Measurements from ENCODE around the gene IZUMO2. TPM values are rescaled to one million over a fixed set of nuclear protein-coding genes. Genes with fewer than 3 reads are reported as not detected.

IZUMO2 gene
- total RNA-seq, 1 experiment from 2014 or later, result not detected

GRCh38 chr19:50196322-50196932 lies 33.3 kb upstream of the IZUMO2 start:
- H4K20me1 ChIP-seq (ENCODE audit: insufficient read depth), result no peaks in the 10 kb centered on the region
- POLR2A ChIA-PET, result no interaction called here
- H3K4me3 ChIP-seq (replicated peaks in 1 of 2; ENCODE audit: low read depth in 1 of 2, low read length in 2 of 2), result no peak overlapping the region
- RAD21 ChIA-PET (ENCODE audit: low non-redundant PET in 1 of 2, low total read pairs in 2 of 2, uncharacterized antibody in 2 of 2, unreplicated experiment in 2 of 2), result no interaction called here
- BruUV-seq (replicated peaks), result no TSS peak
- H3K36me3 ChIP-seq (ENCODE audit: control insufficient read depth in 1 of 2, insufficient read depth in 2 of 2, low read length in 2 of 2), result no peaks in the 10 kb centered on the region
- H2AFZ ChIP-seq (ENCODE audit: low read depth, low read length, poor library complexity, severe bottlenecking), result no peak overlapping the region
- H3K4me1 ChIP-seq (ENCODE audit: control insufficient read depth in 1 of 2, insufficient read depth in 2 of 2, low read length in 2 of 2), result peaks cover 4% of the 10 kb centered on the region in 2 experiments; a peak in 1 of 4 replicates
- intact Hi-C loops (cut with micrococcal nuclease), result no loop called here
- H3K9me3 ChIP-seq (ENCODE audit: control insufficient read depth in 1 of 2, insufficient read depth in 1 of 2, low read depth in 1 of 2, low read length in 2 of 2), result no peaks in the 10 kb centered on the region
- peaks cover 14% of the 10 kb centered on the region; the same call in 1 of the 2 replicates for H3K27me3 ChIP-seq (ENCODE audit: insufficient read depth, low read length)
- H3K27ac ChIP-seq (ENCODE audit: low read depth, low read length), result no peak overlapping the region
- ATAC-seq, result no peak
- H3K9me2 ChIP-seq (ENCODE audit: insufficient read depth), result no peaks in the 10 kb centered on the region
- CTCF ChIA-PET, result no interaction called here
- H3K4me2 ChIP-seq (ENCODE audit: low read length), result no peak overlapping the region
- TF ChIP-seq RAD21 (IDR thresholded peaks at IDR 0.05; ENCODE audit: low read depth) (no peak), ZFX (IDR thresholded peaks at IDR 0.05) (no peak), EZH2phosphoT487 (IDR thresholded peaks at IDR 0.05; ENCODE audit: borderline replicate concordance) (no peak), POLR2A (IDR thresholded peaks at IDR 0.05; ENCODE audit: borderline replicate concordance, extremely low read depth, insufficient read depth, insufficient read length) (no peak), YY1 (IDR thresholded peaks at IDR 0.05; ENCODE audit: extremely low read depth, insufficient replicate concordance, low read depth, low read length) (no peak), SRF (IDR thresholded peaks at IDR 0.05; ENCODE audit: low read depth) (no peak), TCF7L2 (IDR thresholded peaks at IDR 0.05; ENCODE audit: borderline replicate concordance, extremely low read depth, insufficient read depth, insufficient read length) (no peak), CEBPB (IDR thresholded peaks at IDR 0.05; ENCODE audit: low read depth) (no peak), ZNF274 (IDR thresholded peaks at IDR 0.05; ENCODE audit: low read depth, low read length) (no peak), SP1 (IDR thresholded peaks at IDR 0.05; ENCODE audit: low read depth) (no peak), EZH2 (IDR thresholded peaks at IDR 0.05) (no peak), FOSL1 (IDR thresholded peaks at IDR 0.05; ENCODE audit: low read depth) (no peak)
- TF ChIP-seq, protein P1, sequence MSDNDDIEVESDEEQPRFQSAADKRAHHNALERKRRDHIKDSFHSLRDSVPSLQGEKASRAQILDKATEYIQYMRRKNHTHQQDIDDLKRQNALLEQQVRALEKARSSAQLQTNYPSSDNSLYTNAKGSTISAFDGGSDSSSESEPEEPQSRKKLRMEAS (IDR thresholded peaks at IDR 0.05), result no peak
- TF ChIP-seq, protein P2, sequence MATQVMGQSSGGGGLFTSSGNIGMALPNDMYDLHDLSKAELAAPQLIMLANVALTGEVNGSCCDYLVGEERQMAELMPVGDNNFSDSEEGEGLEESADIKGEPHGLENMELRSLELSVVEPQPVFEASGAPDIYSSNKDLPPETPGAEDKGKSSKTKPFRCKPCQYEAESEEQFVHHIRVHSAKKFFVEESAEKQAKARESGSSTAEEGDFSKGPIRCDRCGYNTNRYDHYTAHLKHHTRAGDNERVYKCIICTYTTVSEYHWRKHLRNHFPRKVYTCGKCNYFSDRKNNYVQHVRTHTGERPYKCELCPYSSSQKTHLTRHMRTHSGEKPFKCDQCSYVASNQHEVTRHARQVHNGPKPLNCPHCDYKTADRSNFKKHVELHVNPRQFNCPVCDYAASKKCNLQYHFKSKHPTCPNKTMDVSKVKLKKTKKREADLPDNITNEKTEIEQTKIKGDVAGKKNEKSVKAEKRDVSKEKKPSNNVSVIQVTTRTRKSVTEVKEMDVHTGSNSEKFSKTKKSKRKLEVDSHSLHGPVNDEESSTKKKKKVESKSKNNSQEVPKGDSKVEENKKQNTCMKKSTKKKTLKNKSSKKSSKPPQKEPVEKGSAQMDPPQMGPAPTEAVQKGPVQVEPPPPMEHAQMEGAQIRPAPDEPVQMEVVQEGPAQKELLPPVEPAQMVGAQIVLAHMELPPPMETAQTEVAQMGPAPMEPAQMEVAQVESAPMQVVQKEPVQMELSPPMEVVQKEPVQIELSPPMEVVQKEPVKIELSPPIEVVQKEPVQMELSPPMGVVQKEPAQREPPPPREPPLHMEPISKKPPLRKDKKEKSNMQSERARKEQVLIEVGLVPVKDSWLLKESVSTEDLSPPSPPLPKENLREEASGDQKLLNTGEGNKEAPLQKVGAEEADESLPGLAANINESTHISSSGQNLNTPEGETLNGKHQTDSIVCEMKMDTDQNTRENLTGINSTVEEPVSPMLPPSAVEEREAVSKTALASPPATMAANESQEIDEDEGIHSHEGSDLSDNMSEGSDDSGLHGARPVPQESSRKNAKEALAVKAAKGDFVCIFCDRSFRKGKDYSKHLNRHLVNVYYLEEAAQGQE (IDR thresholded peaks at IDR 0.05; ENCODE audit: low read depth), result no peak
- TF ChIP-seq, protein P3, sequence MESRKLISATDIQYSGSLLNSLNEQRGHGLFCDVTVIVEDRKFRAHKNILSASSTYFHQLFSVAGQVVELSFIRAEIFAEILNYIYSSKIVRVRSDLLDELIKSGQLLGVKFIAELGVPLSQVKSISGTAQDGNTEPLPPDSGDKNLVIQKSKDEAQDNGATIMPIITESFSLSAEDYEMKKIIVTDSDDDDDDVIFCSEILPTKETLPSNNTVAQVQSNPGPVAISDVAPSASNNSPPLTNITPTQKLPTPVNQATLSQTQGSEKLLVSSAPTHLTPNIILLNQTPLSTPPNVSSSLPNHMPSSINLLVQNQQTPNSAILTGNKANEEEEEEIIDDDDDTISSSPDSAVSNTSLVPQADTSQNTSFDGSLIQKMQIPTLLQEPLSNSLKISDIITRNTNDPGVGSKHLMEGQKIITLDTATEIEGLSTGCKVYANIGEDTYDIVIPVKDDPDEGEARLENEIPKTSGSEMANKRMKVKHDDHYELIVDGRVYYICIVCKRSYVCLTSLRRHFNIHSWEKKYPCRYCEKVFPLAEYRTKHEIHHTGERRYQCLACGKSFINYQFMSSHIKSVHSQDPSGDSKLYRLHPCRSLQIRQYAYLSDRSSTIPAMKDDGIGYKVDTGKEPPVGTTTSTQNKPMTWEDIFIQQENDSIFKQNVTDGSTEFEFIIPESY (IDR thresholded peaks at IDR 0.05; ENCODE audit: extremely low read depth, insufficient replicate concordance, low read length), result no peak
- TF ChIP-seq, protein P4, sequence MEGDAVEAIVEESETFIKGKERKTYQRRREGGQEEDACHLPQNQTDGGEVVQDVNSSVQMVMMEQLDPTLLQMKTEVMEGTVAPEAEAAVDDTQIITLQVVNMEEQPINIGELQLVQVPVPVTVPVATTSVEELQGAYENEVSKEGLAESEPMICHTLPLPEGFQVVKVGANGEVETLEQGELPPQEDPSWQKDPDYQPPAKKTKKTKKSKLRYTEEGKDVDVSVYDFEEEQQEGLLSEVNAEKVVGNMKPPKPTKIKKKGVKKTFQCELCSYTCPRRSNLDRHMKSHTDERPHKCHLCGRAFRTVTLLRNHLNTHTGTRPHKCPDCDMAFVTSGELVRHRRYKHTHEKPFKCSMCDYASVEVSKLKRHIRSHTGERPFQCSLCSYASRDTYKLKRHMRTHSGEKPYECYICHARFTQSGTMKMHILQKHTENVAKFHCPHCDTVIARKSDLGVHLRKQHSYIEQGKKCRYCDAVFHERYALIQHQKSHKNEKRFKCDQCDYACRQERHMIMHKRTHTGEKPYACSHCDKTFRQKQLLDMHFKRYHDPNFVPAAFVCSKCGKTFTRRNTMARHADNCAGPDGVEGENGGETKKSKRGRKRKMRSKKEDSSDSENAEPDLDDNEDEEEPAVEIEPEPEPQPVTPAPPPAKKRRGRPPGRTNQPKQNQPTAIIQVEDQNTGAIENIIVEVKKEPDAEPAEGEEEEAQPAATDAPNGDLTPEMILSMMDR (IDR thresholded peaks at IDR 0.05 in 2 of 3, conservative IDR thresholded peaks at IDR 0.05 in 1 of 3; ENCODE audit: borderline replicate concordance in 1 of 3, insufficient read depth in 1 of 3, low read depth in 2 of 3, low read length in 2 of 3), result no peak
- DNase-seq (ENCODE audit: low read depth, low spot score), result no peak
- H3K9ac ChIP-seq (ENCODE audit: low read length), result no peak overlapping the region
- no peaks in the 10 kb centered on the region for H3K79me2 ChIP-seq (ENCODE audit: insufficient read depth, low read length)

Measured in HCT116 (cell line).